Neural progenitor cell (in vitro differentiated cells): ENCODE data around the gene NRG2. TPM values are rescaled to one million over a fixed set of nuclear protein-coding genes. Genes with fewer than 3 reads are reported as not detected.

Experiments
- DNase-seq: peaks from one replicate; pipeline ENCODE4 v3.0.0-alpha.2; 2016; ENCODE audit warnings: low spot score
- H2AFZ ChIP-seq: fragments of 200-600 bp; sonication (generic); replicated peaks from 2 replicates; pipeline ENCODE4 v1.6.1; 2016; ENCODE audit warnings: antibody characterized with exemption
- H3F3A ChIP-seq: fragments of 200-600 bp; sonication (generic); 2 replicates; pipeline ENCODE4 v1.6.1; 2016; ENCODE audit warnings: antibody characterized with exemption, low read depth
- H3K27ac ChIP-seq: fragments of 200-600 bp; sonication (generic); 2 replicates; pipeline ENCODE4 v1.5.1; 2016; ENCODE audit warnings: mild to moderate bottlenecking
- H3K27me3 ChIP-seq: fragments of 200-600 bp; sonication (generic); 2 replicates; pipeline ENCODE4 v1.6.1; 2016; ENCODE audit warnings: mild to moderate bottlenecking, moderate library complexity
- H3K36me3 ChIP-seq: fragments of 200-600 bp; sonication (generic); 2 replicates; pipeline ENCODE4 v1.5.1; 2016
- H3K4me1 ChIP-seq: fragments of 200-600 bp; sonication (generic); 2 replicates; pipeline ENCODE4 v1.6.1; 2016; ENCODE audit warnings: mixed run types
- H3K4me2 ChIP-seq: fragments of 200-600 bp; sonication (generic); 2 replicates; pipeline ENCODE4 v1.6.1; 2016
- H3K4me3 ChIP-seq: fragments of 200-600 bp; sonication (generic); 2 replicates; pipeline ENCODE4 v1.5.1; 2016
- H3K79me2 ChIP-seq: fragments of 200-600 bp; sonication (generic); 2 replicates; pipeline ENCODE4 v1.6.1; 2016; ENCODE audit warnings: low read depth
- H3K9ac ChIP-seq: fragments of 200-600 bp; sonication (generic); 2 replicates; pipeline ENCODE4 v1.6.1; 2016
- H3K9me3 ChIP-seq: fragments of 200-600 bp; sonication (generic); 2 replicates; pipeline ENCODE4 v1.5.1; 2016; ENCODE audit warnings: low read depth
- H4K20me1 ChIP-seq: fragments of 200-600 bp; sonication (generic); 2 replicates; pipeline ENCODE4 v1.6.1; 2016; ENCODE audit warnings: low read depth
- H3K27ac Mint-ChIP-seq: 3 replicates; pipeline ENCODE4 v1.8.0; 2021; ENCODE audit warnings: mixed read lengths
- H3K27me3 Mint-ChIP-seq: 2 replicates; pipeline ENCODE4 v1.8.0; 2022; ENCODE audit warnings: low read depth, mild to moderate bottlenecking, inconsistent platforms, moderate library complexity, mixed read lengths; ENCODE audit not compliant: insufficient read depth
- H3K36me3 Mint-ChIP-seq: 3 replicates; pipeline ENCODE4 v1.8.0; 2021; ENCODE audit warnings: mixed read lengths
- H3K4me1 Mint-ChIP-seq: 3 replicates; pipeline ENCODE4 v1.8.0; 2021; ENCODE audit warnings: mixed read lengths
- H3K4me3 Mint-ChIP-seq: 3 replicates; pipeline ENCODE4 v1.8.0; 2021; ENCODE audit warnings: mild to moderate bottlenecking, moderate library complexity, mixed read lengths
- H3K9me3 Mint-ChIP-seq: 3 replicates; pipeline ENCODE4 v1.8.0; 2020; ENCODE audit warnings: mixed read lengths
- EZH2 ChIP-seq: fragments of 200-600 bp; sonication (generic); IDR thresholded peaks from 2 replicates; pipeline ENCODE4 v1.6.1; 2017; ENCODE audit warnings: antibody characterized with exemption, mild to moderate bottlenecking, moderate library complexity
- EZH2phosphoT487 ChIP-seq: fragments of 200-600 bp; sonication (generic); IDR thresholded peaks from 2 replicates; pipeline ENCODE4 v1.6.1; 2017; ENCODE audit warnings: antibody characterized with exemption
- total RNA-seq: library from RNA; depleted of rRNA; stranded (reverse); fragments of >200 nt; gene quantifications from 2 replicates; pipeline ENCODE4 v1.2.3, GENCODE V29; 2015; ENCODE audit warnings: low replicate concordance
- TF ChIP-seq, protein P1 (sequence below): fragments of 200-600 bp; sonication (generic); IDR thresholded peaks from 2 replicates; pipeline ENCODE4 v1.5.1; 2017; ENCODE audit warnings: antibody characterized with exemption, mild to moderate bottlenecking

The NRG2 gene
- total RNA-seq, 1 donor from 2014 or later, result 0.13 TPM

DNA sequence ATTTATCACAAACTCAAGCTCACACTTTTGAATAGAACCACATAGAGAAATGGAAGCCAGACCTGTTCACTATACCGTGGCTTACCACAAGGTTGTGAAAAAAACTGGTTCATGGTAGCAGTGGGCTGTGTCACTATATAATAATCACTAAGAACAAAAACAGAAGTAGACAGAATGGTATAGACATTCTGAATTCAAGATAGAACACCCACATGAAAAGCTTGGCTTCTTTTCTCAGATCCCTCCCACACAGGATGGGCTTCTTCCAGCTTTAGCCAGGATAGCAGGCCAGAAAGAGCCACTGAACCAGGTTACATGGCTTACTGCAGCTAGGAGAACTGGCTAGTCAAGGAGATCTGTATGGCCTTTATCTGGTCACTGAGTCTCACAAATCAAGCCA lies 6.1 kb upstream of the NRG2 start:
- DNase-seq, result no peak
- H3K27ac ChIP-seq, result no peak overlapping the region
- H2AFZ ChIP-seq, result no peak overlapping the region
- Mint-ChIP-seq H3K4me1 (no peaks in the 10 kb centered on the region), H3K27me3 (peaks cover 10% of the 10 kb centered on the region), H3K36me3 (no peaks in the 10 kb centered on the region), H3K9me3 (no peaks in the 10 kb centered on the region), H3K27ac (no peak overlapping the region), H3K4me3 (no peak overlapping the region)
- no peak for TF ChIP-seq EZH2
- no peak for TF ChIP-seq EZH2phosphoT487
- TF ChIP-seq, protein P1, sequence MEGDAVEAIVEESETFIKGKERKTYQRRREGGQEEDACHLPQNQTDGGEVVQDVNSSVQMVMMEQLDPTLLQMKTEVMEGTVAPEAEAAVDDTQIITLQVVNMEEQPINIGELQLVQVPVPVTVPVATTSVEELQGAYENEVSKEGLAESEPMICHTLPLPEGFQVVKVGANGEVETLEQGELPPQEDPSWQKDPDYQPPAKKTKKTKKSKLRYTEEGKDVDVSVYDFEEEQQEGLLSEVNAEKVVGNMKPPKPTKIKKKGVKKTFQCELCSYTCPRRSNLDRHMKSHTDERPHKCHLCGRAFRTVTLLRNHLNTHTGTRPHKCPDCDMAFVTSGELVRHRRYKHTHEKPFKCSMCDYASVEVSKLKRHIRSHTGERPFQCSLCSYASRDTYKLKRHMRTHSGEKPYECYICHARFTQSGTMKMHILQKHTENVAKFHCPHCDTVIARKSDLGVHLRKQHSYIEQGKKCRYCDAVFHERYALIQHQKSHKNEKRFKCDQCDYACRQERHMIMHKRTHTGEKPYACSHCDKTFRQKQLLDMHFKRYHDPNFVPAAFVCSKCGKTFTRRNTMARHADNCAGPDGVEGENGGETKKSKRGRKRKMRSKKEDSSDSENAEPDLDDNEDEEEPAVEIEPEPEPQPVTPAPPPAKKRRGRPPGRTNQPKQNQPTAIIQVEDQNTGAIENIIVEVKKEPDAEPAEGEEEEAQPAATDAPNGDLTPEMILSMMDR, result no peak
- no peaks in the 10 kb centered on the region for H3K9me3 ChIP-seq
- no peaks in the 10 kb centered on the region for H3F3A ChIP-seq
- no peaks in the 10 kb centered on the region for H3K4me1 ChIP-seq
- H3K4me3 ChIP-seq, result no peak overlapping the region
- no peak overlapping the region for H3K9ac ChIP-seq
- no peaks in the 10 kb centered on the region for H3K36me3 ChIP-seq
- H3K27me3 ChIP-seq, result peaks cover 88% of the 10 kb centered on the region
- no peaks in the 10 kb centered on the region for H3K79me2 ChIP-seq
- no peaks in the 10 kb centered on the region for H4K20me1 ChIP-seq
- no peak overlapping the region for H3K4me2 ChIP-seq

DNA sequence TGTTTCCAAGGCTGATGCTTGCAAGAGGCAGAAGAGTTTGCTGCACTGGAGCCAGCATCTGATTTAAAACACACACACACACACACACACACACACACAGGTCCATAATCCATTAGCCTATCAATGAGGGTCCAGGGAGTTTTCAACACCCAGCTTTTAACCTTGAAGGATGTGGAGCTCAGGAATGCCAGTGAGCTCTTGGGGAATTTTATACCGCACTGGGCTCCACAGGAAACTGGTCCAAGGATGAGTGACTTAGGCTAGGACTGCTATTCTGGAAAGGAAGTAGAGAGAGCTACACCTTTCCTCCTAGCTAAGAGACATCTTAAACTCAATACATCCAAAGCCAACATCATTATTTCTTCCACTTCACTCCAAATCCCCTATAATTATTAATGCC lies 942 bp upstream of the NRG2 start:
- Mint-ChIP-seq H3K4me1 (peaks cover 22% of the 10 kb centered on the region), H3K9me3 (no peaks in the 10 kb centered on the region)

DNA sequence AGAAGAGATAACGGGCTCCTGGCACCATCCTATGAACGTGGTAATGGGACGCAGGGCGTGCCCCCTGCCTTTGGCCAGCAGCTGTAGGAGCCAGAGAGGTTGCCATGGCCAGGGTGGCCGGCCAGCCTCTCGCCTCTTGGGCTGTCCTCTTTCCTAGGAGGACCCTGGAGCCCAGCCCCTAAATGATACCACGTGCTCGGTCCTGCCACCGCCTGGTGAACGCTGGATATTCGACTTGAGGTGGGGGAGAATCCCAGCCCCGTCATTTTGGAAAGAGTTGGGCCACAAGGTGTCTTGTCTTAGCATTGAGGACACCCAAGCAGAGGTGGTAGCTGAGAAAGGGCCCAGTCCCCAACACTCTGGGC lies 391 bp upstream of the NRG2 start:
- peak; percentile 77 for DNase-seq
- H2AFZ ChIP-seq, result peak overlapping the region; percentile 80
- Mint-ChIP-seq H3K27ac (no peak overlapping the region), H3K4me3 (peak overlapping the region; percentile 88), H3K4me1 (peaks cover 28% of the 10 kb centered on the region), H3K9me3 (no peaks in the 10 kb centered on the region), H3K36me3 (no peaks in the 10 kb centered on the region), H3K27me3 (peaks cover 22% of the 10 kb centered on the region)
- peaks cover 36% of the 10 kb centered on the region for H3K4me1 ChIP-seq
- H3K9ac ChIP-seq, result no peak overlapping the region
- H3F3A ChIP-seq, result peaks cover 37% of the 10 kb centered on the region
- H3K79me2 ChIP-seq, result no peaks in the 10 kb centered on the region
- TF ChIP-seq, protein P1, result peak; percentile 3
- TF ChIP-seq EZH2phosphoT487, result no peak
- H3K36me3 ChIP-seq, result no peaks in the 10 kb centered on the region
- no peak overlapping the region for H3K27ac ChIP-seq
- H3K4me3 ChIP-seq, result peak overlapping the region; percentile 65
- peak overlapping the region; percentile 93 for H3K4me2 ChIP-seq
- H4K20me1 ChIP-seq, result peaks cover 31% of the 10 kb centered on the region
- peaks cover 94% of the 10 kb centered on the region for H3K27me3 ChIP-seq
- no peaks in the 10 kb centered on the region for H3K9me3 ChIP-seq

More for the DNA sequence above, 942 bp upstream of the NRG2 start:
- H3K79me2 ChIP-seq, result no peaks in the 10 kb centered on the region
- H3K27ac Mint-ChIP-seq, result no peak overlapping the region
- no peak overlapping the region for H3K27ac ChIP-seq
- peaks cover 91% of the 10 kb centered on the region for H3K27me3 ChIP-seq
- peaks cover 22% of the 10 kb centered on the region for H3K27me3 Mint-ChIP-seq
- peaks cover 32% of the 10 kb centered on the region for H3F3A ChIP-seq
- peak overlapping the region; percentile 80 for H2AFZ ChIP-seq
- no peaks in the 10 kb centered on the region for H3K9me3 ChIP-seq
- H3K4me2 ChIP-seq, result peak overlapping the region; percentile 93
- no peak overlapping the region for H3K9ac ChIP-seq
- peaks cover 31% of the 10 kb centered on the region for H3K4me1 ChIP-seq
- TF ChIP-seq, protein P1, result no peak
- TF ChIP-seq EZH2phosphoT487, result no peak
- peak overlapping the region; percentile 88 for H3K4me3 Mint-ChIP-seq
- no peaks in the 10 kb centered on the region for H3K36me3 Mint-ChIP-seq
- no peak overlapping the region for H3K4me3 ChIP-seq
- no peaks in the 10 kb centered on the region for H3K36me3 ChIP-seq
- DNase-seq, result no peak
- peaks cover 27% of the 10 kb centered on the region for H4K20me1 ChIP-seq

DNA sequence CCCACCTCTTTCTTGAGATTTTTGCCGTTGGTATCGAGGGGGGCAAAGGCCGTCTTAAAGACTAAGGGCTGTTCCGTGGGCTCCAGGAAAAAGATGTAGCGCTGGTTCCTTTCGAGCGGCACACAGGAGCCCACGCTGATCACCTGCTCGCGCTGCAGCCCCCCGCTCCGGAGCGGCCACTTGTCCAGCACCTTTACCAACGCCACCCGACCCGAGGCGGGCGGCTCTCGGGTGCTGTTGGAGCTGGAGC lies 781 bp downstream of the NRG2 start:
- Histone ChIP-seq H3K79me2 (no peaks in the 10 kb centered on the region), H3K36me3 (no peaks in the 10 kb centered on the region), H3K4me3 (peak overlapping the region; percentile 65), H4K20me1 (peaks cover 31% of the 10 kb centered on the region), H3K4me1 (peaks cover 40% of the 10 kb centered on the region), H3K27ac (no peak overlapping the region), H3K9me3 (no peaks in the 10 kb centered on the region), H3K27me3 (peaks cover 91% of the 10 kb centered on the region), H3K9ac (no peak overlapping the region), H2AFZ (peak overlapping the region; percentile 80), H3K4me2 (peak overlapping the region; percentile 93), H3F3A (peaks cover 43% of the 10 kb centered on the region)
- TF ChIP-seq, protein P1, result no peak
- TF ChIP-seq EZH2phosphoT487, result peak; percentile 52
- TF ChIP-seq EZH2, result no peak
- H3K27ac Mint-ChIP-seq, result no peak overlapping the region
- no peak for DNase-seq
- H3K4me1 Mint-ChIP-seq, result peaks cover 35% of the 10 kb centered on the region
- H3K27me3 Mint-ChIP-seq, result peaks cover 22% of the 10 kb centered on the region
- no peaks in the 10 kb centered on the region for H3K9me3 Mint-ChIP-seq
- H3K36me3 Mint-ChIP-seq, result no peaks in the 10 kb centered on the region
- H3K4me3 Mint-ChIP-seq, result peak overlapping the region; percentile 88
